SJCRH30 (cell line): ENCODE data around the gene SDR9C7. TPM values are rescaled to one million over a fixed set of nuclear protein-coding genes. Genes with fewer than 3 reads are reported as not detected.
"Not testable (repeated sequence)": the region's sequence is repeated elsewhere in the genome, so short reads cannot be mapped to it uniquely, and the experiment has no call there.

Source experiments
- DNase-seq, 2 experiments: peaks; one replicate each; pipeline ENCODE4 v3.0.0-alpha.2; 2015 to 2020
- H3K27ac ChIP-seq: fragments of 250-450 bp; sonication (Bioruptor Pico); 2 replicates; pipeline ENCODE4 v1.5.1; 2020; ENCODE audit warnings: mild to moderate bottlenecking, moderate library complexity
- H3K27me3 ChIP-seq: fragments of 250-450 bp; sonication (Bioruptor Pico); 2 replicates; pipeline ENCODE4 v1.5.1; 2020; ENCODE audit warnings: mild to moderate bottlenecking, moderate library complexity
- H3K36me3 ChIP-seq: fragments of 250-450 bp; sonication (Bioruptor Pico); 2 replicates; pipeline ENCODE4 v1.5.1; 2020; ENCODE audit warnings: mild to moderate bottlenecking, moderate library complexity
- H3K4me1 ChIP-seq: fragments of 250-450 bp; sonication (Bioruptor Pico); 2 replicates; pipeline ENCODE4 v1.5.1; 2020; ENCODE audit warnings: mild to moderate bottlenecking, moderate library complexity
- H3K4me3 ChIP-seq: fragments of 250-450 bp; sonication (Bioruptor Pico); 2 replicates; pipeline ENCODE4 v1.5.1; 2020; ENCODE audit warnings: mild to moderate bottlenecking, moderate library complexity
- H3K9me3 ChIP-seq: fragments of 250-450 bp; sonication (Bioruptor Pico); replicated peaks from 2 replicates; pipeline ENCODE4 v1.5.1; 2020; ENCODE audit warnings: mild to moderate bottlenecking, moderate library complexity
- total RNA-seq: library from RNA; depleted of rRNA; stranded (reverse); fragments of >200 nt; shearing (Covaris generic); gene quantifications from 2 replicates; pipeline ENCODE4 v1.2.3, GENCODE V29; 2014; rRNA removed

Gene SDR9C7
- total RNA-seq, 1 experiment from 2014 or later = not detected

DNA sequence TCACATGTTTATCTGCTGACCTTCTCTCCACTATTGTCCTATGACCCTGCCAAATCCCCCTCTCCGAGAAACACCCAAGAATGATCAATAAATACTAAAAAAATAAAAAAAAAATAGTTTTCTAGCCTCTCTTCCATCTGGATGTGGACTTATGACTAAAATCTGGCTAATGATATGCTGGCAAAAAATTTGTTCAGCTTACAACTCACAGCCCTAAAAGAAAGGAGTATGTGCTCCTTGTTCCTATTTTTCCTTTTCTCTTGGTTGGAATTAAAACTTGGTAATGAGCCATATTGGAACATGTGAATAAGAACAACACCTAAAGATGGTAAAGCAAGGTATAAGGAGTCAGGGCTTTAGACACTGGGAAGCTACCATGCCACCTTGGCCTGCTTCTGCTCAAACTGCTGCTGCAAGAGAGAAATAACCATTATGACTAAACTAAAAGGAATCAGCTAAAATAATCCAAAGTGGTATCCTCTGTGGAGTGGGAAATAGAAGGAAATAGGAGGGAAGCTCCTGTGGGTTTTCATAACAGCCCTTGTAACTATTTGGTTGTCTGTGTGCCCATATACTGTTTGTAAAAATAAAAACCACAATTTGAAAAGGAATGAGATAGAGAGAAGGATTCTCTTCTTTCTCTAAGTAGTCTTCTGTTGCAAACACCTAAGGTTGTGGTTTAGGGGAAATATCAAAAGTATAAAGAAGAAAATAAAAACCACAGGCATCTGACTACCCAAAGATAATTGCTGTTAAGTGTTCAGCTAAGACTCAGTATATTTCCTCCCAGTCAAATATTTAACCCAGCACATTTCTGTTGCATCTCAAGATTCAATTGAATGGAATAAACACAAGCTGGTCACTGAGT is 53.8 kb downstream of the SDR9C7 start:
- no peak for DNase-seq
- Histone ChIP-seq H3K9me3 (no peaks in the 10 kb centered on the region), H3K36me3 (no peaks in the 10 kb centered on the region), H3K27me3 (no peaks in the 10 kb centered on the region), H3K4me1 (no peaks in the 10 kb centered on the region), H3K4me3 (no peak overlapping the region), H3K27ac (no peak overlapping the region)

DNA sequence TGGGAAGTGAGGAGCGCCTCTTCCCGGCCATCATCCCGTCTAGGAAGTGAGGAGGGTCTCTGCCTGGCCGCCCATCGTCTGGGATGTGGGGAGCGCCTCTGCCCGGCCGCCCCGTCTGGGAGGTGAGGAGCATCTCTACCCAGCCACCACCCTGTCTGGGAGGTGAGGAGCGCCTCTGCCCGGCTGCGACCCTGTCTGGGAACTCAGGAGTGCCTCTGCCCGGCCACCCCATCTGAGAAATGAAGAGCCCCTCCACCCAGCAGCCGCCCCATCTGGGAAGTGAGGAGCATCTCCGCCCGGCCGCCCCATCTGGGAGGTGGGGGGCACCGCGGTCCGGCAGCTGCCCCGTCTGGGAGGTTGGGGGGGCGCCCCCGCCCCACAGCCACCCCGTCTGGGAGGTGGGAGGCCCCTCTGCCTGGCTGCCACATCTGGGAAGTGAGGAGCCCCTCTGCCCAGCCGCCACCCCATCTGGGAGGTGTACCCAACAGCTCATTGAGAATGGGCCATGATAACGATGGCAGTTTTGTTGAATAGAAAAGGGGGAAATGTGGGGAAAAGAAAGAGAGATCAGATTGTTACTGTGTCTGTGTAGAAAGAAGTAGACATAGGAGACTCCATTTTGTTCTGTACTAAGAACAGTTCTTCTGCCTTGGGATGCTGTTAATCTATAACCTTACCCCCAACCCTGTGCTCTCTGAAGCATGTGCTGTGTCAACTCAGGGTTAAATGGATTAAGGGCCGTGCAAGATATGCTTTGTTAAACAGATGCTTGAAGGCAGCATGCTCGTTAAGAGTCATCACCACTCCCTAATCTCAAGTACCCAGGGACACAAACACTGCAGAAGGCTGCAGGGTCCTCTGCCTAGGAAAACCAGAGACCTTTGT is 54.7 kb downstream of the SDR9C7 start:
- not testable (repeated sequence) for H3K27me3 ChIP-seq, H3K4me1 ChIP-seq, H3K27ac ChIP-seq, DNase-seq, H3K36me3 ChIP-seq, H3K4me3 ChIP-seq, H3K9me3 ChIP-seq

DNA sequence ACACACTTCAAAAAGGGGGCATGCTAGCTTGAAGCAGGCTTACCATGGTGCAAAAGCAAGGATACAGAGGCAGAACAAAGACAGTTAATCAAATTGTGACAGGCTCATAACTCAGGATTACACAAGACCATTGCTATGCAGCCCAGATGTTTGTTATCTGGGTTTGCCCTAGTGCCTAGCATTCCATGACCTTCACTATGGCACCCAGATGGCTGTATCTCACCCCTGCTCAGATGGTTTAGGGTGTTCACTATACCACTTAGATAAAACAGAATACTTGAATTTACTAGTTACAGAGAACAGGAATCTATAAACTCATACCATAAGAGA is 56.2 kb downstream of the SDR9C7 start:
- Histone ChIP-seq H3K27ac (no peak overlapping the region), H3K9me3 (no peaks in the 10 kb centered on the region), H3K4me3 (no peak overlapping the region), H3K36me3 (no peaks in the 10 kb centered on the region), H3K4me1 (no peaks in the 10 kb centered on the region), H3K27me3 (no peaks in the 10 kb centered on the region)
- DNase-seq = no peak

DNA sequence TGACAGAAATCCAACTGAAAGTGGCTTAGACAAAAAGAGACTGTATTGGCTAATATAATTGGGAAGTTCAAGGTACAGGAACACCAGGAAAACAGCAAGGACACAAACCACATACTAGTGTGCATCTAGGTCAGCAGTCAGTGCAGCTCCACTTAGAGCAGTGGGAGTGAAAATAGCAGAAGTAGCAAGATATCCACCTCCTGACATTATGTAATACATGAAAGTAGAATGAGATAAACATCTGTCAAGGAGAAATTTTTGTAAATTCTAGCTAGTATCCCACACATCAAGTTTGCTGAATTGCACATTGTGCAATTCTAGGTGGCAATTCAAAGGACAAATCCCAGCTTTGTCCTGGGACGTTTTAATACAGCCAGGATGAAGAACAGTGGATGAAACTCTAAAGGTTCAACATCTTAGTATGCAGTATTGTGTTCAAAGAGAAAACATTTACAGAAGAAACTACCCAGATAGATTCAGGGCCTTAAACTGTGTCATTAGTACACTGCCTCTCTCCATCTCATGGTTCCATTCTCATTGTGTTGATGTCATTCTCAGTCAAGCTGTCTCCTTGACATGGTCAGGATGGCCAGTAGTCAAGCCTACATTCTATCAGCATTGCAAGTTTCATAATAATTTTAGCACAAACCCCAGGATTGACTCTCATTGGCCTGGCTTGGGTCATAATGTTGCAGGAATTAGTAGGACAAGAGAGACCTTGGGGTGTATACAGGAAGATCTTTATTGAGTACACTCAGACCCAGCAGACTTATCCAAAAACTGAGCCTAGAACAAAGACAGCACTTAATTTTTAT is 56.8 kb downstream of the SDR9C7 start:
- H3K27ac ChIP-seq = no peak overlapping the region

DNA sequence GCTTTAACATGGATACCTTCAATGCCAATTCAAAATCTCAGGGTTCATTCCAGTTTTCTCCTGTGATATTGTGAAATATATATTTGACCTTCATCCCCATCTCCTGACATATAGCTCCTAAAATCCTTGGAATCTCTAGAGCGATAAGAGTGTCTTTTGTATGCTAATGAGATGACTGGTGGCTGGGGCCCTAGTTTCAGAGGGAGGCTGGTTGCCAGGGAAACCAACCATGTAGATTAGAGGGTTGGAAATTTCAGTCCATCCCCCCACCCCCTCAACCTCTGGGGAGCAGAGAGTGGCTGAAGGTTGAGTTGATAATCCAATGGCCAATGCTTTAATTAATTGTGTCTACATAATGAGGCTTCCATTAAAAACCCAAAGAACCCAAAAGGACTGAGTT is 59.4 kb downstream of the SDR9C7 start:
- DNase-seq = no peak
- Histone ChIP-seq H3K4me1 (no peaks in the 10 kb centered on the region), H3K27ac (no peak overlapping the region), H3K36me3 (no peaks in the 10 kb centered on the region), H3K4me3 (no peak overlapping the region), H3K27me3 (no peaks in the 10 kb centered on the region), H3K9me3 (no peaks in the 10 kb centered on the region)

More for the DNA sequence above, 56.8 kb downstream of the SDR9C7 start:
- no peak overlapping the region for H3K4me3 ChIP-seq
- no peaks in the 10 kb centered on the region for H3K27me3 ChIP-seq
- H3K9me3 ChIP-seq = no peaks in the 10 kb centered on the region
- H3K36me3 ChIP-seq = no peaks in the 10 kb centered on the region
- no peaks in the 10 kb centered on the region for H3K4me1 ChIP-seq
- DNase-seq = no peak

DNA sequence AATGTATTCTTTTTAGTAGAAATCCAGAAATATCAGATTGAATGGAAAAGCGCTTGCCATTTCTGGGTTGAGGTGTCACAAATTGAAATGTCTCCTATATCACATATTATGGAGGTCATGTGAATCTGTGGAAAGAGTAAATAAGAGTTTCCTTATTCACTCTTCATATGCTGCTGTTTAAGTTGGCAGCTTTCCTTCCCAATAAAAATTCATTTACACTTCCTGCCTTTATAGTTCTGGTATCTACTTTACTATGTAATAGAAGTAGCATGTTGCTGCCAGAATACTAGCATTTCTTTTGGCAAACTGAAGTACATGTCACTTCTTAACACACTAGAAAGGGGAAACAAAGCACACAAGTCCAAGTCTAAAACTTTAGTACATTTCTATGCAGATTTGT is 60.8 kb downstream of the SDR9C7 start:
- Histone ChIP-seq H3K27ac (no peak overlapping the region), H3K9me3 (no peaks in the 10 kb centered on the region), H3K4me1 (no peaks in the 10 kb centered on the region), H3K4me3 (no peak overlapping the region), H3K27me3 (no peaks in the 10 kb centered on the region), H3K36me3 (no peaks in the 10 kb centered on the region)
- no peak for DNase-seq

Other genes starting within 250 kb of the SDR9C7 start
- gene PTGES3, start 246.1 kb downstream of the SDR9C7 start, total RNA-seq = 238 and 251 TPM in 2 replicates
- 2,251 and 2,266 TPM in 2 replicates for gene NACA, start 209.1 kb downstream of the SDR9C7 start, total RNA-seq
- 47.3 and 52.3 TPM in 2 replicates for gene PRIM1, start 182.1 kb downstream of the SDR9C7 start, total RNA-seq
- 0.43 and 0.73 TPM in 2 replicates for gene HSD17B6, start 171.1 kb downstream of the SDR9C7 start, total RNA-seq
- 0.03 and 0.06 TPM in 2 replicates for gene RDH16, start 23.2 kb upstream of the SDR9C7 start, total RNA-seq
- 91.0 and 101 TPM in 2 replicates for gene ZBTB39, start 72.1 kb upstream of the SDR9C7 start, total RNA-seq
- gene TAC3, start 82.1 kb upstream of the SDR9C7 start, total RNA-seq = not detected in 2 replicates
- gene MYO1A, start 115.7 kb upstream of the SDR9C7 start, total RNA-seq = 0.02 TPM in 1 of 2 replicates, not detected in the other
- gene NEMP1, start 144.4 kb upstream of the SDR9C7 start, total RNA-seq = 63.7 and 70.2 TPM in 2 replicates
- gene NAB2, start 154.7 kb upstream of the SDR9C7 start, total RNA-seq = 87.8 and 89.9 TPM in 2 replicates
- gene STAT6, start 177.0 kb upstream of the SDR9C7 start, total RNA-seq = 15.1 and 15.8 TPM in 2 replicates
- 53.7 and 58.6 TPM in 2 replicates for gene LRP1, start 194.1 kb upstream of the SDR9C7 start, total RNA-seq
- gene LRP1-AS, start 213.2 kb upstream of the SDR9C7 start, total RNA-seq = 1.1 and 1.3 TPM in 2 replicates